Common myeloid progenitor, CD34-positive (primary cell): ENCODE results near the gene QPRT.
"Not testable (repeated sequence)": the region's sequence is repeated elsewhere in the genome, so short reads cannot be mapped to it uniquely, and the experiment has no call there.

Experiments
- CTCF ChIA-PET: fragments of 350-600 bp; sonication (Branson Sonifier 250); formaldehyde crosslinking; loops from one replicate; lab custom pipeline; 2021; ENCODE audit warnings: antibody characterized with exemption; lab: Charles Lee
- POLR2A ChIA-PET: fragments of 350-600 bp; sonication (Branson Sonifier 250); formaldehyde crosslinking; loops from one replicate; lab custom pipeline; 2021; ENCODE audit warnings: antibody characterized with exemption; lab: Charles Lee
- DNase-seq, 3 donors: peaks; one replicate each; pipeline versions ENCODE4 v3.0.0 to v3.0.0-alpha.2; 2013
- H3K27ac ChIP-seq, 2 experiments: 1 replicate in 1 of 2; 2 replicates in 1 of 2; pipeline ENCODE4 v1.7.0; 2013; ENCODE audit warnings: inconsistent platforms in 2 of 2, low read length in 2 of 2, mild to moderate bottlenecking in 2 of 2, low read depth in 1 of 2, moderate library complexity in 1 of 2; ENCODE audit not compliant: severe bottlenecking in 2 of 2, insufficient read depth in 1 of 2, poor library complexity in 1 of 2
- H3K27me3 ChIP-seq, 5 experiments: replicated peaks in 2 of 5; 1 replicate in 3 of 5; 2 replicates in 2 of 5; pipeline versions ENCODE4 v1.6.1 to v1.7.0; 2013; ENCODE audit warnings: low read length in 4 of 5, mild to moderate bottlenecking in 2 of 5, moderate library complexity in 2 of 5, inconsistent platforms in 1 of 5; ENCODE audit not compliant: insufficient read depth in 5 of 5, control insufficient read depth in 4 of 5
- H3K36me3 ChIP-seq, 4 experiments: 1 replicate in 2 of 4; 2 replicates in 2 of 4; pipeline versions ENCODE4 v1.6.1 to v1.7.0; 2013; ENCODE audit warnings: low read length in 3 of 4, control low read depth in 1 of 4, mild to moderate bottlenecking in 1 of 4; ENCODE audit not compliant: control insufficient read depth in 4 of 4, insufficient read depth in 4 of 4
- H3K4me1 ChIP-seq, 4 experiments: 1 replicate in 3 of 4; 2 replicates in 1 of 4; pipeline versions ENCODE4 v1.6.1 to v1.7.1; 2013; ENCODE audit warnings: low read length in 3 of 4, mild to moderate bottlenecking in 3 of 4, control low read depth in 1 of 4, inconsistent platforms in 1 of 4, moderate library complexity in 1 of 4; ENCODE audit not compliant: control insufficient read depth in 4 of 4, insufficient read depth in 4 of 4; ENCODE audit errors: control extremely low read depth in 1 of 4
- H3K4me3 ChIP-seq, 7 experiments: 1 replicate in 4 of 7; 2 replicates in 3 of 7; pipeline versions ENCODE4 v1.5.1 to v1.7.0; 2013; ENCODE audit warnings: mild to moderate bottlenecking in 7 of 7, low read length in 6 of 7, moderate library complexity in 6 of 7, inconsistent platforms in 2 of 7, low read depth in 2 of 7, control low read depth in 1 of 7; ENCODE audit not compliant: insufficient read depth in 4 of 7, control insufficient read depth in 1 of 7; ENCODE audit errors: extremely low read depth in 1 of 7
- H3K9me3 ChIP-seq, 5 experiments: 1 replicate in 4 of 5; 2 replicates in 1 of 5; pipeline versions ENCODE4 v1.6.1 to v1.7.1; 2013; ENCODE audit warnings: low read length in 4 of 5, mild to moderate bottlenecking in 2 of 5, inconsistent platforms in 1 of 5, low read depth in 1 of 5, moderate library complexity in 1 of 5; ENCODE audit not compliant: control insufficient read depth in 4 of 5, insufficient read depth in 2 of 5; ENCODE audit errors: control extremely low read depth in 1 of 5
- WGBS: methylation state at CpG from one replicate; pipeline ENCODE4 v1.1.5; 2013; ENCODE audit not compliant: insufficient coverage; 5-methylcytosine and 5-hydroxymethylcytosine counted together

Gene QPRT

GRCh38 chr16:29687755-29688154, 8.8 kb downstream of the QPRT start:
- H3K27me3 ChIP-seq, result no peaks in the 10 kb centered on the region
- WGBS, result 95% methylated on average over 2 of the region's 2 CpGs
- DNase-seq, result no peak
- peaks cover 0 to 13% (median 1%) of the 10 kb centered on the region in 4 experiments for H3K36me3 ChIP-seq
- no peak overlapping the region for H3K4me3 ChIP-seq
- CTCF ChIA-PET, result interaction anchor here (0.8 to 3.3 kb wide), 6 partner anchors 8 to 46 kb away, joined by 3 to 21 read pairs (median 4); no protein-coding TSS in a partner anchor
- peak overlapping the region in 1 of 2 experiments; percentile 2 for H3K27ac ChIP-seq
- peaks cover 10 to 39% (median 21%) of the 10 kb centered on the region in 4 experiments for H3K4me1 ChIP-seq
- no peaks in the 10 kb centered on the region for H3K9me3 ChIP-seq
- POLR2A ChIA-PET, result interaction anchor here (0.6 to 1.5 kb wide), 3 partner anchors 11 to 238 kb away, joined by 5 to 7 read pairs (median 5); partner anchors contain the start of gene KCTD13

- no peaks in the 10 kb centered on the region for H3K9me3 ChIP-seq
- ChIA-PET CTCF (interaction anchor here (0.8 to 3.3 kb wide), 6 partner anchors 9 to 47 kb away, joined by 3 to 21 read pairs (median 4); no protein-coding TSS in a partner anchor), POLR2A (interaction anchor here (0.6 to 1.5 kb wide), 4 partner anchors 9 to 238 kb away, joined by 4 to 7 read pairs (median 5); partner anchors contain the start of genes KCTD13 and QPRT)
- no peak overlapping the region for H3K4me3 ChIP-seq
- H3K27me3 ChIP-seq, result no peaks in the 10 kb centered on the region
- H3K27ac ChIP-seq, result peak overlapping the region in 1 of 2 experiments; percentile 2
- DNase-seq, result no peak
- 94% methylated on average over 5 of the region's 5 CpGs for WGBS
- peaks cover 10 to 39% (median 21%) of the 10 kb centered on the region in 4 experiments for H3K4me1 ChIP-seq
- H3K36me3 ChIP-seq, result peaks cover 0 to 13% (median 1%) of the 10 kb centered on the region in 4 experiments
These were observed 9.2 kb downstream of the QPRT start for GRCh38 chr16:29688172-29688571.

- not testable (repeated sequence) for H3K9me3 ChIP-seq, H3K27me3 ChIP-seq, H3K36me3 ChIP-seq, H3K4me3 ChIP-seq, H3K27ac ChIP-seq, DNase-seq
- ChIA-PET CTCF (interaction anchor here (1.4 to 3.6 kb wide), 4 partner anchors 10 to 126 kb away, joined by 3 to 21 read pairs (median 10); partner anchors contain the start of gene PAGR1), POLR2A (interaction anchor here (1.3 kb wide), 1 partner anchor 11 kb away, joined by 4 read pairs; the partner anchor contains the start of gene QPRT)
- peaks cover 10 to 35% (median 21%) of the 10 kb centered on the region in 4 experiments for H3K4me1 ChIP-seq
- WGBS, result 87% methylated on average over 15 of the region's 23 CpGs
These were observed 10.7 kb downstream of the QPRT start for GRCh38 chr16:29689490-29690351.

- H3K27me3 ChIP-seq, H3K27ac ChIP-seq, H3K9me3 ChIP-seq, H3K4me3 ChIP-seq, DNase-seq: not testable (repeated sequence)
- WGBS, result 99% methylated on average over 19 of the region's 26 CpGs
- ChIA-PET CTCF (interaction anchor here (1.3 to 3.6 kb wide), 5 partner anchors 17 to 156 kb away, joined by 3 to 16 read pairs (median 10); no protein-coding TSS in a partner anchor), POLR2A (interaction anchor here (0.7 kb wide), 1 partner anchor 180 kb away, joined by 4 read pairs; no protein-coding TSS in a partner anchor)
- H3K36me3 ChIP-seq, result peaks cover 0 to 19% (median 1%) of the 10 kb centered on the region in 4 experiments
- peaks cover 0 to 17% (median 10%) of the 10 kb centered on the region in 4 experiments for H3K4me1 ChIP-seq
These were observed 13.6 kb downstream of the QPRT start for GRCh38 chr16:29692606-29693005.

- 97% methylated on average over 31 of the region's 41 CpGs for WGBS
- Histone ChIP-seq H3K27me3 (no peaks in the 10 kb centered on the region), H3K36me3 (peaks cover 0 to 19% (median 0%) of the 10 kb centered on the region in 4 experiments), H3K4me3 (no peak overlapping the region), H3K4me1 (peaks cover 0 to 9% (median 7%) of the 10 kb centered on the region in 4 experiments), H3K27ac (no peak overlapping the region), H3K9me3 (peaks cover 0 to 5% (median 0%) of the 10 kb centered on the region in 5 experiments)
- DNase-seq, result no peak
- ChIA-PET POLR2A (no interaction called here), CTCF (interaction anchor here (0.9 to 1.7 kb wide), 5 partner anchors 10 to 53 kb away, joined by 3 read pairs; no protein-coding TSS in a partner anchor)
These were observed 15.6 kb downstream of the QPRT start for GRCh38 chr16:29694384-29695195.

GRCh38 chr16:29695675-29696074, 16.7 kb downstream of the QPRT start:
- not testable (repeated sequence) for H3K27me3 ChIP-seq, H3K4me1 ChIP-seq, H3K27ac ChIP-seq, H3K4me3 ChIP-seq, H3K9me3 ChIP-seq, DNase-seq
- ChIA-PET CTCF (interaction anchor here (1.0 to 1.9 kb wide), 5 partner anchors 14 to 152 kb away, joined by 3 to 11 read pairs (median 3); partner anchors contain the start of genes MVP and SPN), POLR2A (interaction anchor here (0.6 kb wide), 1 partner anchor 425 kb away, joined by 3 read pairs; no protein-coding TSS in a partner anchor)
- WGBS, result 96% methylated on average over 3 of the region's 3 CpGs
- H3K36me3 ChIP-seq, result peaks cover 0 to 15% (median 0%) of the 10 kb centered on the region in 4 experiments
